Stimulated activated CD4-positive, alpha-beta T cell treated with anti-CD3 and anti-CD28 coated beads, Interleukin-1b, Interleukin-23, amount 100 ng/mL, for 48 hours (primary cell): Measurements from ENCODE around the gene GALNT13.

Experiments
- DNase-seq: peaks from one replicate; pipeline ENCODE4 v3.0.0-alpha.2; 2020

The GALNT13 gene

DNA sequence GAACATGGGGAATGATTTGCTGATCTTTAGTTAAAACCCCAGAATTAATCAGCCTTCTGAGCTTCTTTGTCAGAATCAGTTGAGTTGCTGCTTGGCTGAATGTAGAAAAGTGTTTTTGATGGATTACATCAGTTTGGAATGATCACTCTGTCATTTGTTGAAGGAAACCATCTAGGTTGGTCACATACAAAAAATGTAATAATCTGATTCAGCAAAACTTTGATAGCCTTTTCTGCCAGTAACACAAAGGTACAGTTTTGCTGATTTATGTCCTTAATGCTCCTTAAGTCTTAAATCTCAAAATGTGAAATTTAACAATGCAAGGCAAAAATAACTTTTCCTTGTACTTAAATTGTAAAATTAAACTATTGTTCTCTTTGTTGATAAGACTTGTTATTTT is 74.3 kb downstream of the GALNT13 start:
- DNase-seq, result no peak

DNA sequence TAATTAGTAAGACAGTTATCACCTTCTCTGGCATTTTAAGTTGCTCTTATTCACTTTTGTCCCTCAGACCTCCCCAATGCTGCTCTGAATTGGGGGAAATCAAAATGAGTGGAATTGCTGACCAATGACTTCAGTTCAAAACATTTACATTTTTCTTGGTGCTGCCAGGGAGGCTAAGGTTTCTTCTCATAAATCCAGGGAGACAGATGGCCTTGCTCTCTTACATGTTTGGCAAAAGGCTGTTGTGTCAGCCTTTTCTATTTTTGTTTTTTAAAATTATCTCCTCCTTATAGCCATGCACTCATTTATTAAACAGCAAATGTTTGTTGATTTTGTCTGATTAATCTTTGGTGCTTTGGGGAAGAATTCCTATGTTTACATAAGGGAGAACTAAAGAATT is 82.0 kb downstream of the GALNT13 start:
- DNase-seq, result no peak

DNA sequence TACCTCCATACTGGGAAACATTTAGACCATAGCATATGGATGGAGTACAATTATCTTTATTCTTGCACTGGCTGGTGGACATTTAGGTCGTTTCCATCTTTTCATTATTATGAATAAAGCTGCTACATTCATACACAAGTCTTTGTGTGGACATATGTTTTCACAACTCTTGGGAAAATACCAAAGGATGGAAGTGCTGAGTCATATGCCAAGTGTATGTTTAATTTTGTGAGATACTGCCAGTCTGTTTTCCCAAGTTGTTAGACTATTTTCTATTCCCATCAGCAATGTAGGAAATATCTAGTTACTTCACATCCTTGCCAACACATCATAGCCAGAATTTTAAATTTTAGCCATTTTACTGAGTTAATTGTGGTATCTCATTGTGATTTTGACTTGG is 91.5 kb downstream of the GALNT13 start:
- DNase-seq, result no peak

DNA sequence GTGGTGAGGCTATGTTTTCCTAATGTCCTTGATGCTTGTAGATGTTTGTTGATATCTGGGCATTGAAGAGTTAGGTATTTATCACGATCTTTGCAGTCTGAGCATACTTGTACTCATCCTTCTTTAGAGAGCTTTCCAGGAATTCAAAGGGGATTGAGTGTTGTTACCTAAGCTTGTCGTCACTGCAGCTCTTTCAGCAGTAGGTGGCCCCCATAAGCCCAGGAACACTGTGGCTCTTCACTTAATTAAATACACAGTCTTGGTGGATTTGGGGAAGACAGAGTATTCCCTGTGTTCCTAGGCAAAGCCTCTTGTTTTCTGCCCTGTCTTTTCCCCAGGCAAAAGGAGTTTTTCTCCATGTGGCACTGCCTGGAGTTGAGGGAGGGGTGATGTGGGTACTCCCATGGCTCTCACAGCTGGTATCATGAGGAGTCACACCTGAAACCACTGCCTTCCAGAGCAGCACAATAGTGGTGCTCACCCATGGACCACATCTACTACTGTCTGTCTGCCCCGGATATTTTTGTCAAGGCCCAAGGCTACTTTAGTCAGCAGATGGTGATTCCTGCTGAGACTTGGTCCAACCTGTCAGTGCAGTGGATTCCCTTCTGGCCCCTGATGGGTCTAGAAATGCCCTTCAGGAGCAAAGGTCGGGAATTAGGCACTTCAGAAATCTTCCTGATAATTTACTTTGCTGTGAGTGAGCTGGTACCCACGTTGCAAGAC is 95.7 kb downstream of the GALNT13 start:
- DNase-seq, result no peak

DNA sequence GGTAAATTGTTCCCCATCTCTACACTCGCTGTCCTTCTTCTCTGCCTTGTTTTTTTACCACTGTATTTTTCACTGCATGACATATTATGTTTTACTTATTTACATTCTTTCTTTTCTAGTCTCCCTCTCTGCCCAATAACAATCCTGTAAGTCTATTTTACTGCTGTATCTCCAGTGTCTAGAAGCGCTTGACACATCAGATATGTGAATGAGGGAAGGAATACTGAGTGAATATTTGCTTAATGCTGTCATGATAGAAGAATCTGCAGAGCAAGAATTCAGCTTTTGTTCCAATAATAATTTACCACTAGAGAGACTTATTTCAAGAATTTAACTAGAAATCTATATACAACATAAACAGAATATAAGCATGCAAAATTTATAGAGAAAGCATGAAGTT is 99.5 kb downstream of the GALNT13 start:
- DNase-seq, result no peak

DNA sequence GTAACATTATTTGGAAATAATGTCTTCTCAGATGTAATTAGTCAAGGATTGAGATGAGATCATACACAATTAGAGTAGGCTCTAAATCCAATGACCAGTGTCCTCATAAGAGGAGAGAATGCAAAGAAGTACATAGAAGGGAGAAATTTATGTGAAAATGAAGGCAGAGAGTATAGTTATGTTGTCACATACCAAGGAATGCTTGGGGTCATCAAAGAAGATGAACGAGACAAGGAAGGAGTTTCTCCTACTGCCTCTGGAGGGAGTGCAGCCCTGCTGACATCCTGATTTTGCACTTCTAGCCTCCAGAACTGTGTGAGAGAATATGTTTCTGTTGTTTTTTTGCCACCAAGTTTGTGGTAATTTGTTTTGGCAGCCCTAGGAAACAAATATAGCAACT is 100.1 kb downstream of the GALNT13 start:
- no peak for DNase-seq

DNA sequence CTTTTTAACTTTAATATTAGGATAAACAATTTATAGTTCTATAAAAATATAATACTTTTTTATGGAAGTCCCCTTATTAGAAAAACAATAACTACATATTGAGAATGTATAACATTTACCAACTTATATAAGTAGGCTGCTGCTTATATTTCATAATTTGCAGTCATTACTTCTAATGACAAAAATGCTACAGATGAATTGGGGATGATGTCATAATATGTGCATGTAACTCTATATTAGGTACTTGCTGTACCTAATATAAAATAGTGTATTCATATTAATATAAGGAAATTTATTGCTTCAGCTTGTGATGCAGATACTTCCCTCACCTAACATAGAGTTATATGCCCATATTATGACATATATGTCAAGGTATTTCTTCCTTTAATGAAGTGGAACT is 100.7 kb downstream of the GALNT13 start:
- DNase-seq, result no peak

DNA sequence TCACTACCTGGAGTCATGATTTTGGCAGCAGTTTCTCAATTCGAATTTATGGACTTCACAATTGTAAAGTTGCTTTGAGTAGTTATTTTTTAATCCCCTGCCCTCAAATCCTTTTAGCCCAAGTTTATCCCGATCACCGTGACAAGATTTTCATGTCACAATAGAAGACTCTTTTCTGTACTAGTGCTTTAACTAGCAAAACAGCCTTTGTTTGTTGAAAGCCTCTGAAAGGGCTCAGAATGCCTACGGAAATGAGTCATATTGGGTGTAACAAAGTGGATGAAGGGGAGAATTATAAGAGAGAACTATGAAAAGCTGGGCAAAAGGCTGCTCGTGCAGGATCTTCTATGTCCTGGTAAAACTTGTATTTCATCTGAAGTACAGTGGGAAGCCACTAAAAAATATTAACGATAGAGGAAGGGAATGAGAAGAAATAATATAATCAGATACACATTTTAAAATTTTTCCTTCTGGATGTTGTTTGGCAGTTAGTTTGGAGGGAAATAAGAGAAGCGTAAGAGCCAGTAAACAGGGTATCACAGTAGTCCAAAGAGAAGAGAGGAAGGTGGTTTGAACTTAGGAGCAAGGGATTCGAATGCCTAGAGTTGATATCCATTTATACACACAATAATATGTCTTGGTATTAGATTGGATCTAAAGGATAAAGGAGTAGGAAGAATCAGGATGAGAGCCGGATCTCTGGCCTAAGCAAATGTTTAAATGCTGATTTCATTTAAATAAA is 114.9 kb downstream of the GALNT13 start:
- no peak for DNase-seq

DNA sequence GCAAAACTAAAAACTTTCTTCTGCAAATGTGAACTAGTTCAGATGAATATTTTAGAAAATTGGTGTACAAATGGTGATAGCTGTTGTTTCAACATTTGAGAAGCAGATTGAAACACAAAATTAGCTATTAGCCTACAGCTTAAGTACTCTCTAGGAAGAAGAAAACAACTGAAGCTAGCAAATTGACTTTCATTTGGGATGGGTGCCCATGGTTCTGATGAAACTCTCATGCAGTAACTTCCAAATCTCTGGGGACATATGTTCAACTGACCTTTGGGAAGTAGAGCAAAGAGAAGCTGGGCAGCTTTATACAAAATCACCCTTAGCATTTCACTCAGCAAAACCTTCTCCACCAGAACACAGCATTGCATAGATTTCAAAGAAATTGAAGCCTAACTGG is 119.0 kb downstream of the GALNT13 start:
- DNase-seq, result no peak

DNA sequence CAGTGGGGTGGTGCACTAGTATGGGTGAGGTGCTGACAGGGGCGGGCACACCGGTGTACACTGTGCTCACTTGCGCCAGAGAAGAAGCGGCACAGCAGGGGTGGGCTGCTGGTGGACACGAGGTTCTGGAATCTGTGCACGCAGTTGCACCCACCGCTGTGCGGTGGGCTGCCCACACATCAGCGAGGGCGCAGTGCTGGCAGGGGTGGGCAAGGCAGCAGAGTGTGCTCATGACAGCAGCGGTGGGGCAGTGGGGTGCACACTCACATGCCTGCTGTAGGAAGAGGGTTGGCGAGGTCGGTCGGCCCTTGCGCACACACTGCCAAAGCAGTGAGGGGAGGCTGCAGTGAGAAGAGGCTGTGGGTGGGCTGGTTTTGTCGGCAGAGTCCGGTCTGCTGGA is 141.8 kb downstream of the GALNT13 start:
- DNase-seq, result no peak

DNA sequence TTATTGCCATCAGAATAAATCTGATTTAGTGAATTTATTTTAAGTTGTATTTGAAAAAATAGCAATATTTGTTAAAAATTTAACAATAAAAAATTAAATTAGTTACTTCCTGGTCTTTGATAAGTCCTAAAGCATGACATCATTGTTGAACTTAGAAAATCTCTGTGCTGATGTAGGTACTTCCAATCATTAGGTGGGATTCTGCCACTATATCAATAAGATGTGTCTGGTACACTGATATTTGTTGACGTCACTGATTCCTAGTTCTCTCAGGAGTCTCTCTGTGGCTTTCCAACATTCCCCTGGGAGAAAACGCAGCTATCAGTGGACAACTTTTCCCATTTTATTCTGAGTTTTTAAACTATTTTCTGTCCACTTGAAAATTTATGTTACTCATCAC is 143.5 kb downstream of the GALNT13 start:
- DNase-seq, result no peak

DNA sequence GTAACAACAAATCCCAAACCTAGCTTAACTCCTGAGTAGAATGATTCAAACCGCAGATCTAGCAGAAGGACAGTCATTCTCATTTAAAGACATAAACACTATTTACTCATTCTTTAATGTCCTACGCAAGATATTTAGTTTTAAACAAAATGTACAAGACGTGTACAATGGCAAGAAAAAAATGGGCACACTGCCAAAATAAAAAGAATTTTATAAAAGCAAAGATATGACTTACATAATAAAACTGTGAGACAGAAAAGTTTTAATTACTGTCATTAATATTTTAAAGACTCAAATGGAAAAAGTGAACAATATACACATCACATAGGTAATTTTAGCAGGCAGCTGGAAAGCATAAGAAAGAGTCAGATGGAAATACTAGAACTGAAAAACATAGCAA is 157.8 kb downstream of the GALNT13 start:
- DNase-seq, result no peak

DNA sequence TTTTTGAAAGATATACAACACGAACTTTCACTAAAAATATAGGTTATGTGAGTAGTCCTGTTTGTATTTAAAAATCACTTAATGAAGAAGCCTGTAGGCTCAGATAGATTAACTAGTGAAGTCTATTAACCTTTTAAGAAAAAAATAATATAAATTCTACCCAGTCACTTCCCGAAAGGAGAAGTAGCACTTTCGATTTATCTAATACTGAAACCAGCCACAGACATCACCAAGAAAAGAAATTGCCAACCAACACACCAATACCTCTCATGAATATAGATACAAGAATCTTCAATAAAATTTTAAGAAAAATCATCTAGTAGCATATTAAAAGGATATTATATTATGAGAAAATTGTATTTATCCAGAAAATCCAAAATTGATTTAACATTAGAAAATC is 160.5 kb downstream of the GALNT13 start:
- DNase-seq, result no peak

DNA sequence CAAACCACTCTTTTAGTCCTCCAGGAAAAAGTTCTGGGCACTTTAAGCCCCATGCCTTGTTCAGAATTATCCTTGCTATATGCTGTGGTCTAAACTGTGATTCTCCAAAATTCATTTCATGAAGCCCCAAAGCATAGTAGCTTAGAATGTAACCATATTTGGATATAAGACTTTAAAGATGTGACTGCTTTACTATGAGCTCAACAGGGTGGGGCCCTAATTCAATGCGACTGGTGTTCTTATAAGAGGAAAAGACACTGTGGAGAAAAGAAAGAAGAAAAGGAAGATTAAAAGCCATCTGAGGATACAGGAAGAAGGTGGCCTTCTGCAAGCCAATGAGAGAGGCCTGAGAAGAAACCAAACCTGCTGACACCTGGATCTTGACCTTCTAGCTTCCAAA is 174.8 kb downstream of the GALNT13 start:
- no peak for DNase-seq

DNA sequence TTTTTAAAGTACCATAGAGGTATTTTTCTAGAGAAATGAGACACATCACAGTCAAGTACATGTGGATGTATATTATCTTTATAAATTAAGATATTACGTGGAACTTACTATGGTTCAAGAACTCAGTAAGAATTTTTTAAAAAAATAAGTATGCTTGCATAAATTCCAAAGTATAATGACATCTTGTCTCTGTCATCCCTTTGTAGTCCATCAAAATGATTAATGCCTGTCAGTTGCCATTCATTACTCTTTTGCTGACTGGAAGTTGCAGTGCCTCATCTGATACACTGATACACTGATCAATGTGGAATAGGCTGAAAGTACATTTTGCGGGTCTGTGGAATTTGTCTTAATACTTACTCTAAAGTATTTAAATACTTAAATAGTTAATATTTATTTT is 177.2 kb downstream of the GALNT13 start:
- DNase-seq, result no peak

DNA sequence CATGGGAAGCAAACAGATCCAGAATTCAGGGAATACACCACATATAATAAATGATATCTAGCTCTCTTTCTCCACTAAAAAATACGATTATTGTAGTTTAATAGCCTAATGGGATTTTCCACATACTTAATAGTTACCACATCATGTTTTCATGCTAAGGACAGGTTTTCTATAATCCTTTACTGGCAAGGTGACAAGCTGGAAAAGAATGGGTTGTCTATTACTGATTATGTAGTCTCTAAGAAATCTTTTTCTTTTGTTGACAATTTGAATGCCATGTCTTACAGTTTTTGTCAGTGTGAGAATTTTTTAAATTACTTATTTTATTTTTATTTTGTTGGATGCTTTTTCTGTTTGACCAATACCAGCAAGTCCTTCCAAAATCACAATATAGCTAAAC is 177.8 kb downstream of the GALNT13 start:
- no peak for DNase-seq

DNA sequence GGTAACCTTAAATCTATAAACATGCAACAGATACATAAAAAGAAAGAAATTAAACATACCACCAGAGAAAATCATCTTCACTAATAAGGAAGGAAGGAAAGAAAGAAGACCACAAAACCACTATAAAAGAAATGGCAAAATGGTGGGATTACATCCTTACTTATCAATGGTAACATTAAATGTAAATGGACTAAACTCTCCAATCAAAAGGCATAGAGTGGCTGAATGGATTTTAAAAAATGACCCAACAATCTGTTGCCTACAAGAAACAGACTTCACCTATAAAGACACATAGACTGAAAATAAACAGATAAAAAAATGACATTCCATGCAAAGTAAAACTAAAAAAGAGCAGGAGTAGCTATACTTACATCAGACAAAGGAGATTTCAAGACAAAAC is 195.4 kb downstream of the GALNT13 start:
- DNase-seq, result no peak

DNA sequence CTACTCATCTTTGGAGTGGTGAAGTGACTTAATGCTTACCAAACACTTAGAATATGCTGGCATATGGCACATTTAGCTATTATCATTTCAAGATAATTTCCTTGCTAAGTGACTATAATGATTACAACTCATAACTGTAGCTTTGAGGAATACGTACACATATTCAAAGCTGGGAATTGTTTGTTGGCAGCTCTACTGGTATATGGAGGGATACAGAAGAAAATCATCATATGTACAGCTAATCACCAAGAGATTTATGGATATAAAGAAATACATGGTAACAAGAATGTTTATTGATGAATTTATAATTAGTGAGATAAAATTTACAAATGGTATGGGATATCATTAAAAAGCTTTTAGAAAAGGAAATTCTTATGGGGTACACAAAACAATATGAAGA is 207.2 kb downstream of the GALNT13 start:
- DNase-seq, result no peak

DNA sequence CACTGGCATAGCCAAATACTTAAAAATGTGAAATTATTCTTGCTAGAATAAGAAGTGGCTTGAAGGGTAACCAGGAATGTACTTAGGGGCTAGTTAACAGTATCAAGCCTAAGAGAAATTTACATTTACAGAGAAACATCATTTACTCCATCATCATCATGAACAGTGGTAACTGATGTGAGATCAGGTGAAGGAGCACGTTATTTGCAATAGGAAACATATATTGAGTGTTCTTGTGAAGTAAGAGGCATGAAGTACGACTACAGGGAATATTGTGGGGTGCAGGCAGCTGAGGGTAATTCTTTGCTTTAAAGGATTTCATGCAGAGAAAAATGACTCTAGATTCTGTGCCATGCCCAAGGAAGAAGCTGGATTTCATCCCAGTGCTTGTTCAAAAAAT is 220.8 kb downstream of the GALNT13 start:
- no peak for DNase-seq

DNA sequence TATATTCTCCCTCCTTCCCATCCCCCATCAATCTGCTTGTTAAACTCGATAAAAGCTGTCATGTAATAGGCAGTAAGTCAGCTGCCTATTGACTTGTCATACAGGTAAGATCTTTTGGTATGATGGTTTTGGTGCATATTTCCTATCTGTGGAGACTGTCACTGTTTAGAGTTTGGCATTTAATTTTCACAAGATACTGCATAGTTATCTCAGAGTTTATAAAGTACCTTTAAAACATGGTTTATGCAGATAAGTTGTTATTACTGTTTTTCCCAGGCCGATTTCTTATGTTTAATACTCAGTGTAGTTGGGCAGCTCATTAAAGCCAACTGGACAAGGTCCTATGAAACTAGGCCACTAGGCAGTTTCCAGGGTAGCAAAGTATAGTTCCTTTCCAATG is 222.1 kb downstream of the GALNT13 start:
- DNase-seq, result no peak

DNA sequence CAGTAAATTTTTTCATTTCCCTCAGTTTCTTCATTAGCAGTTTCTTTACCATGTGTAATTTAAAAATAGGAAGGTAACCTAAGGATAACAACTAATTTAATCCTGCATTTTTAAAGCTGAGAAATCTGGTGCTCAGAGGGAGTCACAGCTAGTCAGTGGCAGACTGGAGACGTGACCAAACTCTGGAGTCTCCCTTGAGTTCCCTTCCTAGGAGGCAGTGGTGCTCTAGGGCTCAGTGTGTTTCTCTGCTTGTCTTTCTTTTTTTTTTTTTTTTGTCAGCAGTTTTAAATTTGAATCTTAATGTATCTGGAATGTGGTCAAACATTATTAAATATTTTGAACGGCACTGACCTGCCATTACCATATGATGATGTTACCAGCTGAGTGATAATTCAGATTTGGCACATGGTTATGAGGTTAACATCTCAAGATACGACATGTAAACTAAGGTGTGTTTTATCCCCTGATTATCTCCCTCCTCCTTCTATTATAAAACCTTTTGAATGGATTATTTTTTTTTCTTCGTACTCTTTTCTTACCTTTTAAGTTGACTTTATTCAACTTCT is 226.2 kb downstream of the GALNT13 start:
- DNase-seq, result no peak

DNA sequence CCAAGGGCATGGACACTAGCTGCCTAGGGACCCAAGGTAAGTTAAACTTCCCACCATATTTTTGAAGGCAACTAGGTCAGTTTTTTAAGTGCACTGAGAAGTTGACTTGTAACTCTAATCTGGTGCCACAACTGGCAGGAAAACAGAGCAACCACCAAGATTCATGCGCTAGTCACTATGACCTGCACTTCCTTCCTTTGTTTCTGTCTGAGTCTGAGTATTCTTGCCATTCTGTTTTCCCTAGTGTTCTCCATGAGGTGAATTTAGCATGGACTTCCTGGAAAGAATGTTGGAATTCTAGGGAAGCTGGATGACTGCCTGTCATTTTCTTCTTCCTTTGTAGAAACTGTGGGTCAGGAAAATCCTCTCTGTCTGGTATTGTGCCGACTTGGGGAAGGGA is 249.0 kb downstream of the GALNT13 start:
- no peak for DNase-seq

DNA sequence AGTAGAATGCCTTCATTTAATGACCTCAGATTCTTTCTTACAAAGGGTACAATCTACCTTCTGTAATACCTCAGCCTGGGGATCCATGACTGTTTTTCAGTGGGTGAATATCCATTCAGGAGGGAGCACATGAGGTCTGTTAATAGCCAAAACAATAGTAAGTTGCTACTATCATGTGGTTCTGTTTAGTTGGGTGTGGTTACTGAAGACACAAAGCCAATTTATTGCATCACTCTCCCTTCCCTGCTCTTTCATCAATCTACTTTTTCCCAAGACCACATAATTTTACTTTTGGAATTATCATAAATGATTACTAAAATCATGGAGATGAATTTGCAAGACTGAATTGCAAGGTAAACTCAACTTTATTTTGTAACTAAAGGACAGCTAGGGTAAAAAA is 254.2 kb downstream of the GALNT13 start:
- no peak for DNase-seq

DNA sequence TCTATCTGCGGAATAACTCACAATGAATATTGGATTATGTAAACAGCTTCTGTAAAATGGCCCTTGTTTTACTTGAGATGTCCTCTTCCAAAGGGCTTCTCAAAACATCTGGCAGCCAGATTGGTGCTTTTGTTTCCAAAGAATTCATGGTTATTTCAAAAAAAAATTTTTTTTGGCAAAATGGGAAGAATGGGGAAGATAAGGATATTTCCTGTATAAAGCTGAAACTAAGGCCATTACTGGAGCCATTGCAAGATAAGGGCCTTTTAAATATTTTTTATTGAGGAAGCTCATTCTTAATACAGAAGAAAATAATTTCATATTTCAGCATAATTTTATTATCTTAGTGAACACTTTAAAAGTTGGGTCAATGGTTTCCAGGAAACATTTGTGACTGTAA is 259.1 kb downstream of the GALNT13 start:
- DNase-seq, result no peak

DNA sequence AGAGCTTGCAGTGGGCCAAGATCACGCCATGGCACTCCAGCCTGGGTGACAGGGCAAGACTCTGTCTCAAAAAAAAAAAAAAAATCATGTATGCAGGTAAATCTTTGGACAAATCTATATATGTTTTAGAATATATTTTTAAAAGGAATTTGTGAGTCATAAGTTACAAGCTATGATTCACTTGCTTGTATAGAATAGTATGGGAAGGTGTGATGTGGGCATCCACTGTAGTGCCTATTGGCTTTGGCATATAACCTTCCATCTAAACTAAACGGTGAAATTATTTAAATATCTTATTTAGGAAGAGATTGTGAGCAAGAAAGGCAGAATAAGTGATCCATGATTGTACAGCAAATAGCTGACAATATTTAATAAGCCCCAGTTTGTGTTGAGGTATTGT is 261.1 kb downstream of the GALNT13 start:
- DNase-seq, result no peak
